GM23338 (cell line): ENCODE measurements around the gene PKN3.

Experiments
- CREB1 ChIP-seq: fragments of 250-450 bp; sonication (Bioruptor Pico); IDR thresholded peaks from 2 replicates; pipeline ENCODE4 v1.5.0; 2020; ENCODE audit warnings: low read depth, mild to moderate bottlenecking, moderate library complexity
- EZH2 ChIP-seq: fragments of 200-600 bp; sonication (generic); IDR thresholded peaks from one replicate; pipeline ENCODE4 v1.8.0; 2017; ENCODE audit warnings: antibody characterized with exemption, mild to moderate bottlenecking, low read depth; ENCODE audit not compliant: unreplicated experiment
- EZH2phosphoT487 ChIP-seq: fragments of 200-600 bp; sonication (generic); IDR thresholded peaks from one replicate; pipeline ENCODE4 v1.8.1; 2018; ENCODE audit warnings: antibody characterized with exemption; ENCODE audit not compliant: unreplicated experiment
- JUNB ChIP-seq: IDR thresholded peaks from one replicate; pipeline ENCODE4 v1.6.1; 2016; ENCODE audit warnings: antibody characterized with exemption; ENCODE audit not compliant: unreplicated experiment
- POLR2AphosphoS5 ChIP-seq: IDR thresholded peaks from 2 replicates; pipeline ENCODE4 v1.6.1; 2016; ENCODE audit warnings: antibody characterized with exemption, low read depth
- STAT1 ChIP-seq: IDR thresholded peaks from one replicate; pipeline ENCODE4 v1.6.1; 2016; ENCODE audit warnings: antibody characterized with exemption; ENCODE audit not compliant: unreplicated experiment
- ZNF331 ChIP-seq: fragments of 250-450 bp; sonication (Bioruptor Pico); IDR thresholded peaks from 2 replicates; pipeline ENCODE4 v1.5.0; 2020; ENCODE audit warnings: low read depth, mild to moderate bottlenecking, moderate library complexity
- TF ChIP-seq, protein P1 (sequence below), 2 experiments: fragments of 200-600 bp in 1 of 2; sonication (generic) in 1 of 2; conservative IDR thresholded peaks; 2 replicates each; pipeline versions ENCODE4 v1.5.1 to v1.6.1; 2016 to 2017; ENCODE audit warnings: antibody characterized with exemption in 2 of 2, low read depth in 2 of 2, mild to moderate bottlenecking in 2 of 2, moderate library complexity in 1 of 2
- TF ChIP-seq, protein P2 (sequence below): IDR thresholded peaks from one replicate; pipeline ENCODE4 v1.6.1; 2018; ENCODE audit warnings: antibody characterized with exemption; ENCODE audit not compliant: unreplicated experiment
- TF ChIP-seq, protein P3 (sequence below): IDR thresholded peaks from 2 replicates; pipeline ENCODE4 v1.6.1; 2016; ENCODE audit warnings: antibody characterized with exemption
- TF ChIP-seq, protein P4 (sequence below): fragments of 250-450 bp; sonication (Bioruptor Pico); IDR thresholded peaks from 2 replicates; pipeline ENCODE4 v1.5.0; 2020; ENCODE audit warnings: mild to moderate bottlenecking, moderate library complexity

DNA sequence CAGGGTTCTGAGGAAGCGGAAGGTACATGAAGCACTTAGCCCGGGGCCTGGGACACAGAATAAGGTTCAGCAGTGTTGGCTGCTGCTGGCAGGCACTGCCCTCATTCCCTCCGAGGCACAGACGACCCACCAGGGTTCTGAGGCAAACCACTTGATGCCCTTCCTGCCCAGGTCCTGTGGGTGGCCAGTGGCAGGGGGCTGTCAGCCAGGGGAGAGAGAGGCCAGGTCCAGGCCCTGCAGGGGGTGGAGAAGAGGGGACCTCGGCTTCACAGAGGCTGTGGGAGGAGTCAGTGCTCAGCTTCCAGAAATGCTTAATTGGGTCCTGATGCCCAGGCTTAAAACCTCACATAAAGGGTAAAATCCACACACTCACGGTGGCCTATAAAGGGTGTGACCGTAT lies 26.0 kb downstream of the PKN3 start:
- TF ChIP-seq EZH2 (no peak), ZNF331 (CRISPR knock-in tag) (no peak), POLR2AphosphoS5 (no peak), JUNB (no peak), EZH2phosphoT487 (no peak), STAT1 (no peak), CREB1 (CRISPR knock-in tag) (no peak)
- TF ChIP-seq, protein P1, sequence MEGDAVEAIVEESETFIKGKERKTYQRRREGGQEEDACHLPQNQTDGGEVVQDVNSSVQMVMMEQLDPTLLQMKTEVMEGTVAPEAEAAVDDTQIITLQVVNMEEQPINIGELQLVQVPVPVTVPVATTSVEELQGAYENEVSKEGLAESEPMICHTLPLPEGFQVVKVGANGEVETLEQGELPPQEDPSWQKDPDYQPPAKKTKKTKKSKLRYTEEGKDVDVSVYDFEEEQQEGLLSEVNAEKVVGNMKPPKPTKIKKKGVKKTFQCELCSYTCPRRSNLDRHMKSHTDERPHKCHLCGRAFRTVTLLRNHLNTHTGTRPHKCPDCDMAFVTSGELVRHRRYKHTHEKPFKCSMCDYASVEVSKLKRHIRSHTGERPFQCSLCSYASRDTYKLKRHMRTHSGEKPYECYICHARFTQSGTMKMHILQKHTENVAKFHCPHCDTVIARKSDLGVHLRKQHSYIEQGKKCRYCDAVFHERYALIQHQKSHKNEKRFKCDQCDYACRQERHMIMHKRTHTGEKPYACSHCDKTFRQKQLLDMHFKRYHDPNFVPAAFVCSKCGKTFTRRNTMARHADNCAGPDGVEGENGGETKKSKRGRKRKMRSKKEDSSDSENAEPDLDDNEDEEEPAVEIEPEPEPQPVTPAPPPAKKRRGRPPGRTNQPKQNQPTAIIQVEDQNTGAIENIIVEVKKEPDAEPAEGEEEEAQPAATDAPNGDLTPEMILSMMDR (conservative IDR thresholded peaks at IDR 0.05; ENCODE audit: low read depth in 2 of 2) = no peak
- TF ChIP-seq, protein P2, sequence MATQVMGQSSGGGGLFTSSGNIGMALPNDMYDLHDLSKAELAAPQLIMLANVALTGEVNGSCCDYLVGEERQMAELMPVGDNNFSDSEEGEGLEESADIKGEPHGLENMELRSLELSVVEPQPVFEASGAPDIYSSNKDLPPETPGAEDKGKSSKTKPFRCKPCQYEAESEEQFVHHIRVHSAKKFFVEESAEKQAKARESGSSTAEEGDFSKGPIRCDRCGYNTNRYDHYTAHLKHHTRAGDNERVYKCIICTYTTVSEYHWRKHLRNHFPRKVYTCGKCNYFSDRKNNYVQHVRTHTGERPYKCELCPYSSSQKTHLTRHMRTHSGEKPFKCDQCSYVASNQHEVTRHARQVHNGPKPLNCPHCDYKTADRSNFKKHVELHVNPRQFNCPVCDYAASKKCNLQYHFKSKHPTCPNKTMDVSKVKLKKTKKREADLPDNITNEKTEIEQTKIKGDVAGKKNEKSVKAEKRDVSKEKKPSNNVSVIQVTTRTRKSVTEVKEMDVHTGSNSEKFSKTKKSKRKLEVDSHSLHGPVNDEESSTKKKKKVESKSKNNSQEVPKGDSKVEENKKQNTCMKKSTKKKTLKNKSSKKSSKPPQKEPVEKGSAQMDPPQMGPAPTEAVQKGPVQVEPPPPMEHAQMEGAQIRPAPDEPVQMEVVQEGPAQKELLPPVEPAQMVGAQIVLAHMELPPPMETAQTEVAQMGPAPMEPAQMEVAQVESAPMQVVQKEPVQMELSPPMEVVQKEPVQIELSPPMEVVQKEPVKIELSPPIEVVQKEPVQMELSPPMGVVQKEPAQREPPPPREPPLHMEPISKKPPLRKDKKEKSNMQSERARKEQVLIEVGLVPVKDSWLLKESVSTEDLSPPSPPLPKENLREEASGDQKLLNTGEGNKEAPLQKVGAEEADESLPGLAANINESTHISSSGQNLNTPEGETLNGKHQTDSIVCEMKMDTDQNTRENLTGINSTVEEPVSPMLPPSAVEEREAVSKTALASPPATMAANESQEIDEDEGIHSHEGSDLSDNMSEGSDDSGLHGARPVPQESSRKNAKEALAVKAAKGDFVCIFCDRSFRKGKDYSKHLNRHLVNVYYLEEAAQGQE = no peak
- TF ChIP-seq, protein P3, sequence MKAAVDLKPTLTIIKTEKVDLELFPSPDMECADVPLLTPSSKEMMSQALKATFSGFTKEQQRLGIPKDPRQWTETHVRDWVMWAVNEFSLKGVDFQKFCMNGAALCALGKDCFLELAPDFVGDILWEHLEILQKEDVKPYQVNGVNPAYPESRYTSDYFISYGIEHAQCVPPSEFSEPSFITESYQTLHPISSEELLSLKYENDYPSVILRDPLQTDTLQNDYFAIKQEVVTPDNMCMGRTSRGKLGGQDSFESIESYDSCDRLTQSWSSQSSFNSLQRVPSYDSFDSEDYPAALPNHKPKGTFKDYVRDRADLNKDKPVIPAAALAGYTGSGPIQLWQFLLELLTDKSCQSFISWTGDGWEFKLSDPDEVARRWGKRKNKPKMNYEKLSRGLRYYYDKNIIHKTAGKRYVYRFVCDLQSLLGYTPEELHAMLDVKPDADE = no peak
- TF ChIP-seq, protein P4, sequence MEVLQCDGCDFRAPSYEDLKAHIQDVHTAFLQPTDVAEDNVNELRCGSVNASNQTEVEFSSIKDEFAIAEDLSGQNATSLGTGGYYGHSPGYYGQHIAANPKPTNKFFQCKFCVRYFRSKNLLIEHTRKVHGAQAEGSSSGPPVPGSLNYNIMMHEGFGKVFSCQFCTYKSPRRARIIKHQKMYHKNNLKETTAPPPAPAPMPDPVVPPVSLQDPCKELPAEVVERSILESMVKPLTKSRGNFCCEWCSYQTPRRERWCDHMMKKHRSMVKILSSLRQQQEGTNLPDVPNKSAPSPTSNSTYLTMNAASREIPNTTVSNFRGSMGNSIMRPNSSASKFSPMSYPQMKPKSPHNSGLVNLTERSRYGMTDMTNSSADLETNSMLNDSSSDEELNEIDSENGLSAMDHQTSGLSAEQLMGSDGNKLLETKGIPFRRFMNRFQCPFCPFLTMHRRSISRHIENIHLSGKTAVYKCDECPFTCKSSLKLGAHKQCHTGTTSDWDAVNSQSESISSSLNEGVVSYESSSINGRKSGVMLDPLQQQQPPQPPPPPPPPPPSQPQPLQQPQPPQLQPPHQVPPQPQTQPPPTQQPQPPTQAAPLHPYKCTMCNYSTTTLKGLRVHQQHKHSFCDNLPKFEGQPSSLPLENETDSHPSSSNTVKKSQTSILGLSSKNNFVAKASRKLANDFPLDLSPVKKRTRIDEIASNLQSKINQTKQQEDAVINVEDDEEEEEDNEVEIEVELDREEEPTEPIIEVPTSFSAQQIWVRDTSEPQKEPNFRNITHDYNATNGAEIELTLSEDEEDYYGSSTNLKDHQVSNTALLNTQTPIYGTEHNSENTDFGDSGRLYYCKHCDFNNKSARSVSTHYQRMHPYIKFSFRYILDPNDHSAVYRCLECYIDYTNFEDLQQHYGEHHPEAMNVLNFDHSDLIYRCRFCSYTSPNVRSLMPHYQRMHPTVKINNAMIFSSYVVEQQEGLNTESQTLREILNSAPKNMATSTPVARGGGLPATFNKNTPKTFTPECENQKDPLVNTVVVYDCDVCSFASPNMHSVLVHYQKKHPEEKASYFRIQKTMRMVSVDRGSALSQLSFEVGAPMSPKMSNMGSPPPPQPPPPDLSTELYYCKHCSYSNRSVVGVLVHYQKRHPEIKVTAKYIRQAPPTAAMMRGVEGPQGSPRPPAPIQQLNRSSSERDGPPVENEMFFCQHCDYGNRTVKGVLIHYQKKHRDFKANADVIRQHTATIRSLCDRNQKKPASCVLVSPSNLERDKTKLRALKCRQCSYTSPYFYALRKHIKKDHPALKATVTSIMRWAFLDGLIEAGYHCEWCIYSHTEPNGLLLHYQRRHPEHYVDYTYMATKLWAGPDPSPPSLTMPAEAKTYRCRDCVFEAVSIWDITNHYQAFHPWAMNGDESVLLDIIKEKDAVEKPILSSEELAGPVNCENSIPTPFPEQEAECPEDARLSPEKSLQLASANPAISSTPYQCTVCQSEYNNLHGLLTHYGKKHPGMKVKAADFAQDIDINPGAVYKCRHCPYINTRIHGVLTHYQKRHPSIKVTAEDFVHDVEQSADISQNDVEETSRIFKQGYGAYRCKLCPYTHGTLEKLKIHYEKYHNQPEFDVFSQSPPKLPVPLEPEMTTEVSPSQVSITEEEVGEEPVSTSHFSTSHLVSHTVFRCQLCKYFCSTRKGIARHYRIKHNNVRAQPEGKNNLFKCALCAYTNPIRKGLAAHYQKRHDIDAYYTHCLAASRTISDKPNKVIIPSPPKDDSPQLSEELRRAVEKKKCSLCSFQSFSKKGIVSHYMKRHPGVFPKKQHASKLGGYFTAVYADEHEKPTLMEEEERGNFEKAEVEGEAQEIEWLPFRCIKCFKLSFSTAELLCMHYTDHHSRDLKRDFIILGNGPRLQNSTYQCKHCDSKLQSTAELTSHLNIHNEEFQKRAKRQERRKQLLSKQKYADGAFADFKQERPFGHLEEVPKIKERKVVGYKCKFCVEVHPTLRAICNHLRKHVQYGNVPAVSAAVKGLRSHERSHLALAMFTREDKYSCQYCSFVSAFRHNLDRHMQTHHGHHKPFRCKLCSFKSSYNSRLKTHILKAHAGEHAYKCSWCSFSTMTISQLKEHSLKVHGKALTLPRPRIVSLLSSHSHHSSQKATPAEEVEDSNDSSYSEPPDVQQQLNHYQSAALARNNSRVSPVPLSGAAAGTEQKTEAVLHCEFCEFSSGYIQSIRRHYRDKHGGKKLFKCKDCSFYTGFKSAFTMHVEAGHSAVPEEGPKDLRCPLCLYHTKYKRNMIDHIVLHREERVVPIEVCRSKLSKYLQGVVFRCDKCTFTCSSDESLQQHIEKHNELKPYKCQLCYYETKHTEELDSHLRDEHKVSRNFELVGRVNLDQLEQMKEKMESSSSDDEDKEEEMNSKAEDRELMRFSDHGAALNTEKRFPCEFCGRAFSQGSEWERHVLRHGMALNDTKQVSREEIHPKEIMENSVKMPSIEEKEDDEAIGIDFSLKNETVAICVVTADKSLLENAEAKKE (CRISPR knock-in tag) = no peak
